UCSD-AML1 (cell line): ENCODE data around the gene PCDHGB5.

Experiments used
- DNase-seq: peaks from one replicate; lab custom pipeline; 2025; ENCODE audit not compliant: unreplicated experiment; lab: John Stamatoyannopoulos, UW

PCDHGB5 gene

GRCh38 chr5:141439411-141440141, 41.8 kb downstream of the PCDHGB5 start:
- DNase-seq, result no peak

- DNase-seq, result no peak
Measured at GRCh38 chr5:141440341-141440740, 42.6 kb downstream of the PCDHGB5 start.

- no peak for DNase-seq
Measured at GRCh38 chr5:141441571-141442170, 43.9 kb downstream of the PCDHGB5 start.
